Smooth muscle cell of the umbilical artery (primary cell): ENCODE data around the gene HLA-DRB5. TPM values are rescaled to one million over a fixed set of nuclear protein-coding genes. Genes with fewer than 3 reads are reported as not detected.

Source experiments
- total RNA-seq: library from RNA; depleted of rRNA; stranded (reverse); fragments of >200 nt; gene quantifications from 2 replicates; pipeline ENCODE4 v1.2.3, GENCODE V29; 2014

The HLA-DRB5 gene
- total RNA-seq, result 0.09 TPM in 1 of 2 replicates, not detected in the other

DNA sequence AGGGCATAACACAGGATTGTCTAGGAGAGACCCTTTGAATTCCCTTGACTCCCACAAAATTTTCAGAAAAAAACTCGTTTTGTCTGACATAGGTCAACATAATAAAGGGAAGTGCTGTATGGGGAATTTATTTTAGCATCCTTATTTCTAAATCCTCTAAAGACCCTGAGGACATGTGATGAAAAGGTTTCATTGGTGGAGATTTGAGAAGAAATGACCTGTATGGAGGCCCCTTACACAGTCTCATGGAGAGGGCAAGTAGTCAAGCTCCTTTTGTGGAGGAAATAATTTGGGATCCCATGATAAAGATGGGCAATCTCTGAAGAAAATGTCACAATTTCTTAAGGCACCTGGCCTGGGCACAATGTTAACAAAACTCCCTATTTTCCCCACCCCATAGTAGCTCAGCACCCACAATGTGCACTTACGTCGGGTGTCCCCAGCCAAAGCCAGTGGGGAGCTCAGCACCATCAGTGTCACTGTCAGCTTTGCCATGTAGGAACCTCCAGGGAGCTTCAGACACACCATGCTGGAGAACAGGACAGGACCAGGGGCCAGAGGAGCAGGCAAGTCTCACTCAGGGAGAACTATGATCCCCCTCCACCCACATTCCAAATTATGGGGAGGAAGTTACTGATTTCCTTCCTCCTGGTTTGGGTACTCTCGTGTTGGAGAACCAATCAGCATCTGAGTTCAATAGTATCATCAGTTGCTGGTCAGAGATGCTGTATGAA is at the start of gene HLA-DRB5:
Gene HLA-DRB5 (minus strand): TSS at position 591 of the 734 bp plus-strand sequence. CDS start 63 bp downstream, at position 528.

Other genes starting within 250 kb of the HLA-DRB5 start
- gene TSBP1, start 158.4 kb downstream of the HLA-DRB5 start, total RNA-seq, result not detected in 2 replicates
- gene BTNL2, start 123.1 kb downstream of the HLA-DRB5 start, total RNA-seq, result not detected in 2 replicates
- not detected in 2 replicates for gene HLA-DRA, start 90.4 kb downstream of the HLA-DRB5 start, total RNA-seq
- gene HLA-DRB1, start 59.6 kb upstream of the HLA-DRB5 start, total RNA-seq, result not detected in 2 replicates
- gene HLA-DQA1, start 107.1 kb upstream of the HLA-DRB5 start, total RNA-seq, result not detected in 2 replicates
- gene HLA-DQB1, start 136.4 kb upstream of the HLA-DRB5 start, total RNA-seq, result not detected in 2 replicates
- not detected in 2 replicates for gene HLA-DQA2, start 211.1 kb upstream of the HLA-DRB5 start, total RNA-seq
- gene HLA-DQB2, start 233.2 kb upstream of the HLA-DRB5 start, total RNA-seq, result not detected in 2 replicates